ENCODE measurements around the gene LRP1B.

DNA sequence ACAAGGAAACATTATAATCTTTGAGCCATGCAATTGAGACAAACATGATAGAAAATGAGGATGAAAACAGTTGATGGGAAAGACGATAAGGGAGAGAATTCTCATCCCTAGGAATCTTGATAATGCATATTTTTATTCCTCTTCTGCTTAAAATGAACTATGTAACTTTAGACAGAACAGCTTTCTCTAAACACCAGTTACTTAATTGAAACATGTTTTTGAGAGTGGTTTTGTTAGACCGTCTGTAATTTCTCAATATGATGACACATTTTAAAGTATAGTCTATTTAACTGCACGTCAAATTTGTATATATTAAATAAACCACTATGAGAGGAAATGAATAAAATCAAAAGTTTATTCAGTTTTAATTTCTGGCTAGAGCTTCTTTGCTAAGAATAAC lies 1896.7 kb downstream of the LRP1B start:
- TF ChIP-seq, protein P1, sequence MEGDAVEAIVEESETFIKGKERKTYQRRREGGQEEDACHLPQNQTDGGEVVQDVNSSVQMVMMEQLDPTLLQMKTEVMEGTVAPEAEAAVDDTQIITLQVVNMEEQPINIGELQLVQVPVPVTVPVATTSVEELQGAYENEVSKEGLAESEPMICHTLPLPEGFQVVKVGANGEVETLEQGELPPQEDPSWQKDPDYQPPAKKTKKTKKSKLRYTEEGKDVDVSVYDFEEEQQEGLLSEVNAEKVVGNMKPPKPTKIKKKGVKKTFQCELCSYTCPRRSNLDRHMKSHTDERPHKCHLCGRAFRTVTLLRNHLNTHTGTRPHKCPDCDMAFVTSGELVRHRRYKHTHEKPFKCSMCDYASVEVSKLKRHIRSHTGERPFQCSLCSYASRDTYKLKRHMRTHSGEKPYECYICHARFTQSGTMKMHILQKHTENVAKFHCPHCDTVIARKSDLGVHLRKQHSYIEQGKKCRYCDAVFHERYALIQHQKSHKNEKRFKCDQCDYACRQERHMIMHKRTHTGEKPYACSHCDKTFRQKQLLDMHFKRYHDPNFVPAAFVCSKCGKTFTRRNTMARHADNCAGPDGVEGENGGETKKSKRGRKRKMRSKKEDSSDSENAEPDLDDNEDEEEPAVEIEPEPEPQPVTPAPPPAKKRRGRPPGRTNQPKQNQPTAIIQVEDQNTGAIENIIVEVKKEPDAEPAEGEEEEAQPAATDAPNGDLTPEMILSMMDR (IDR thresholded peaks at IDR 0.05): no peak
- TF ChIP-seq CDX4 (CRISPR knock-in tag; IDR thresholded peaks at IDR 0.05; ENCODE audit: borderline replicate concordance): no peak

All from WTC11 (cell line).